CD4-positive, alpha-beta T cell treated with Interleukin-1 beta for 1 hour (primary cell): ENCODE data around the gene OR2F1.

ENCODE experiments used
- DNase-seq, 2 donors: peaks; one replicate each; pipeline ENCODE4 v3.0.0-alpha.2; 2020 to 2022

OR2F1 gene, protein sequence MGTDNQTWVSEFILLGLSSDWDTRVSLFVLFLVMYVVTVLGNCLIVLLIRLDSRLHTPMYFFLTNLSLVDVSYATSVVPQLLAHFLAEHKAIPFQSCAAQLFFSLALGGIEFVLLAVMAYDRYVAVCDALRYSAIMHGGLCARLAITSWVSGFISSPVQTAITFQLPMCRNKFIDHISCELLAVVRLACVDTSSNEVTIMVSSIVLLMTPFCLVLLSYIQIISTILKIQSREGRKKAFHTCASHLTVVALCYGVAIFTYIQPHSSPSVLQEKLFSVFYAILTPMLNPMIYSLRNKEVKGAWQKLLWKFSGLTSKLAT

DNA sequence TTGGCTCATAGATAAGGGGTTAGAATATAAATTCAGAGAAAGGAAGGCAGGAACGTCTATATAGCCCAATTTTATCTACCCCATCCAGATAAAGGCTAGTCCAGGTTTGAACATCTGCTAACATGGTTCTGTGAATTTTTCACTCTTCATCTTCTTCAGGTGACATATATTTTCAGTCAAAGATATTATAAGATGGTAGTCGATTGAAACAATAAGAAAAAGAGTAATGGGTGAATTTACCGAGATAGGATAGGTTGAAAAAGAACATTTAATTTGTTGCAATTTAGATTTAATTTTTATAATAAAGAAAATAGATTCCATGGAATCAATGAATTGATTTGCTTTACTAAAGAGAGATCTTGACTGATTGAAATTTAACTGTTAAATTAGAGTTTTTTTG lies at the start of gene OR2F1:
TSS of gene OR2F1 (plus strand) at position 301 of the 400 bp plus-strand sequence. CDS start 5,127 bp downstream, outside the sequence.
- no peak for DNase-seq

DNA sequence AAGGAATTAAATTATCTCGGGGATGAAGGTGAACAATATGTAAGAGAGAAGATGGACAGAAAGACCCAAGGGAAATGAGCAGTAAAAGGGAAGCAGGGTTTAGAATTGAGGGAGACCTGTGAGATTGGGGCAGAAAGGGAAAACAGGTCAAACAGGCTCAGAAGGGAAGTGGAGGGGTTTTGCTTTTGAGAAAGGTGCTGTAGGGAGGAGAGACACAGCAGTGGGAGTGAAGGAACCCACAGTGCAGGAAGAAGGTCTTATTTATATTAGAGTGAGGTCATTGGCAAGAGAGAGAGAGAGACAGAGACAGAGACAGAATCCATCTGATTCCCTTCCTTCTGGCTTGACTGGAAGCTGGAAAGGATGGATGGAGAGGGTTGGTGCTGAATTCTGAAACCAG lies 49.1 kb upstream of the OR2F1 start:
- DNase-seq: no peak

- no peak for DNase-seq
These were observed 48.5 kb upstream of the OR2F1 start for GRCh38 chr7:143906151-143906550.

- no peak for DNase-seq
These were observed 47.7 kb upstream of the OR2F1 start for GRCh38 chr7:143906895-143907294.

DNA sequence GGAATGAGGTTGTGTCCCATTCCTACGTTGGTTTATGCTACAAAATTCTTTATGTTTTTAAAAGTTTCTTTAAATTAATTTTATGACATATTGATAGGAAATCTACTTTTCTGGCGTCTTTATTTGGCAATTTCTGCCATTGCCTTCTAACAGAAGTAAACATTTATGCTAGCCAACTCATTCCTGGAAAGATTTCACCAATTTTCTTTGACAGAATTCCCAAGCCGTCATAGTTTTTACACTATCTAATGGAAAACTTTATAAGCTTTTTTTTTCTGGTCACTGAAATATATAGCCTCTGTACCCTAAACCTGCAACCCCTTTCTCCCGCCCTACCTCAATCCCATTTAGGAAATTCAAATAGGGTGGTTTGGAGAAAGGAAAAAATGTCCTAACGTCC lies 46.5 kb upstream of the OR2F1 start:
- no peak for DNase-seq

DNA sequence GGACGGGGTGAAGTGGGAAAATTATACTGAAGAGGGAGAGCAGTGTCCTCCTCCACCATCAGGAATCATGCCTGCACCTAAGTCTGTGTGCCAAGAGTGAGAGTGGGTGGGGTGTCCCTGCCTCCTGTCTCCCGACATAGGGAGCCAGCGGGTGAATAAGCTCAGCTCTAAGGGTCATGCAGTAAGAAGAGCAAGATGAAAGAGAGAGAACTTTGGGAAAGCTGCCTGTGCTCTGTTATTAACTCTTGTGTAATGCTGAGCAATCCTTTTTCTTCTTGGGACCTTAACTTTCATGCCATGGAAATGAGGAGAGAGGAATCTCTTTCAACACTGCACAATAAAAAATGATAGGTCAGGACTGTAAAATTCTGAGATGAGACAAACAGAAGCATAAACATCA lies 44.8 kb upstream of the OR2F1 start:
- DNase-seq: no peak

DNA sequence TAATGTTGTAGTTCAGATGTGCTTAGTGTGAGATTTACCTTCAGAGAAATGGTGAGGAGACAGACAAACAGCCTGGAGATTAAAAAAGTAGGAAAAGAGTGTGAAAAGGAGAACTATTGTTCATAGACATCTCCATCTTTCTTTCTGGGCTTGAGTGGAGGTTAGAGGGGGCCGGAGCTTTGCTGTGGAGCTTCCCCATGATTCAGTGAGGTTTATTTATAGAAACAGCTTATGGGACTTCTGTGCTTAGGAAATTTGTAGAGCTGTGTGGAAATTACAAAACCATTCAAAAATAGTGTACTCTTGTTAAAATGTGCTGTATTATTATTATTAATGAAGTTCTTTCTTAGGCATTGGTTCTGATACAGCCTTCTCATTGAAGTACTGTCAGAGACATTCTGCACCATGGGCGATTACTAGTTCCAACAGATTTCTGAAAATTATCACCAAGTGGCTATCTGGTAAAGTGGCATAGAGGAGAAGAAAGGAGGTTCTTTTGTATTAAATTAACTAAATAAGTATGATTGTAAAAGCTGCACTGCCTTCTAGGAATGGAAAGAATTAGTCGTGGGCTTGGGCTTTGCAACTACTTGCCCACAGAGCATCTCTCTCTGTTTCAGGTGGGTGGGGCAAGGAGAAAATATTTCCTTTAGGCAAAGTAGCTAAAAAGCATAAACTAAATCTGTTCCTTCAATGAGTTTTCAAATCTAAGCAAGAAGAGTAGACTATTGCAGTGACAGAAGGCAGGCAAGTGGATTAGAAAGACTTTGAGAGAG lies 44.0 kb upstream of the OR2F1 start:
- DNase-seq: no peak

- no peak for DNase-seq
These were observed 40.6 kb upstream of the OR2F1 start for GRCh38 chr7:143913945-143914615.

GRCh38 chr7:143914938-143915652 lies 39.5 kb upstream of the OR2F1 start:
- no peak for DNase-seq

- no peak for DNase-seq
These were observed 29.8 kb upstream of the OR2F1 start for GRCh38 chr7:143924851-143925250.

DNA sequence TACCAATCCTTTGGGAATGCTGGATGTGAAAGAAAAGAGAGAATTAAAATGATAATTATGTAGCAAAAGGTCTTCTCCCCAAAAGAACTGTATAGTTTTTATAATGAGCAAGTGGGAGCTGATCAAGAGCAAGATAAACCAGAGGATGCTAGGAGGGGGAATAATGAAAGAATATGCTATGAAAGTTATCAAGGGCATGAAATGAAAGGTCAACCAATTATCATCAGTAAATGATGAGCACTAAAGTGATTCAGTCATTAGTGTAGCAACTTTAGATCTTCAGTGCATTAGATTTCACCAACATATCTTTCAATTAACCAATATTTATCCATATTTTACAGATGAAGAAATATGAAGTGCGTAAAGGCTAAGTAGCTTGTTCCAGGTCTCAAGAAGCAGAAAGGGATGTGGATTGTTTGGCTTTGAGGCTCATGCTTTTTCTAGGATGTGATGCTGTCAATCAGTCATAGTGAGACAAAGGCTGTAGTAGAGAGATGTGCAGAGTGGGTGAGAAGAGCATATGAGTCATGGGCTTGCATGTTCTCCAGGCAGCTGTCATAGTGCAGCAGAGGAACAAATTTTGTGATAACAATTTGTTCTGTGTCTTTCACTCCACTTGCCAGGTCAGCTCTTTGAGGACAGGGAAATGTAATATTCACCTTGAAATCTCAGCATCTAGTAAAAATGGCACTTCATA lies 25.3 kb upstream of the OR2F1 start:
- no peak for DNase-seq

DNA sequence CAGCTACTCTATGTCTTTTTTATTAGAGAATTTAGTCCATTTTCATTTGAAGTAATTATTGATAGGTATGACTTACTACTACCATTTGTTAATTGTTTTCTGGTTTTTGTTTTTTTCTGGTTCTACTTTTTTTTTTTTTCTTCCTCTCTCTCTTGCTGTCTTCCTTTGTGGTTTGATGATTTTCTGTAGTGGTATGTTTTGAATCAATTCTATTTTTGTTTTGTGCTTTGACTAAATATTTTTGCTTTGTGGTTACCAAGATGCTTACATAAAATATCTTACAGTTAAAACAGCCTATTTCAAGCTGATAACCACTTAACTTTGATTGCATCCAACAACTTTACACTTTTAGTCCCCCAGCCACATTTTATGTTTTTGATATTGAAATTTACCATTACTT lies 22.9 kb upstream of the OR2F1 start:
- no peak for DNase-seq

DNA sequence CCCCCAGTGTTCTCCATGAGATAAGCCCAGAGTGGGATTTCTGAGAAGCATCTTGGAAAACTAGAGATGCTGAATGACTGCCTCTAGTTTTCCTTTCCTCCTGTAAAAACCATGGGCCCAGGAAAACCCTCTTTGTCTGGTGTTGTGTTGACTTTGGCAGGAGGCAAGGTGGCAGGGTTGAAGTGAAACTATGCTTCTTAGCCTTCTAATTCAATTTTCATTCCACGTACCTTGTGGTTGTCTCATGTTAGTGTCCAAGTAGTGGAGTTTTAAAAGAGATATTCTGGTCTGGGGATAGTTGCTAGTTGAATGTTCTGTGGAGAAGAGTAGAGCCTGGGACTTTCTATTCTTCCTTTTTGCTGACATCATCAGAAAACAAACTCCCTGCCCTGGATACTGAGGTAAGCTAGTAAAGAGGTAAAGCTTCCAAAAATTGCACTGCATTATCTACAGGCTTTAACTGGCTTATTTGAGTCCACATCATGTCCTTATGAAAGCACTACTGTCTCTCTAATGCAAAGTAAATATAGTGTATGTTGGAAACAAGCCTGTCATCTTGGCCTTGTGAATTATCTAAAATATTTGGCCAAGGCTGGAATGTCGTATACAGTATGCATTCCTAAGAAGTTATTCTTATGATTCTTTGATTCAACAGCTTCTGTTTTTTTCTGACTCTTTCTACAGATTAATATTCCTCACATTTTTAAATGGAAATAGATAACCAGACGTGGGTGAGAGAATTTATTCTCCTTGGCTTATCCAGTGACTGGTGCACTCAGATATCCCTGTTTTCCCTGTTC lies 19.9 kb upstream of the OR2F1 start, which contains the start of gene OR2F2:
TSS of gene OR2F2 (plus strand) at position 708 of the 800 bp plus-strand sequence. CDS start at position 708, 0 bp downstream.
- no peak for DNase-seq

- no peak for DNase-seq
These were observed 18.3 kb upstream of the OR2F1 start for GRCh38 chr7:143936087-143937009.

DNA sequence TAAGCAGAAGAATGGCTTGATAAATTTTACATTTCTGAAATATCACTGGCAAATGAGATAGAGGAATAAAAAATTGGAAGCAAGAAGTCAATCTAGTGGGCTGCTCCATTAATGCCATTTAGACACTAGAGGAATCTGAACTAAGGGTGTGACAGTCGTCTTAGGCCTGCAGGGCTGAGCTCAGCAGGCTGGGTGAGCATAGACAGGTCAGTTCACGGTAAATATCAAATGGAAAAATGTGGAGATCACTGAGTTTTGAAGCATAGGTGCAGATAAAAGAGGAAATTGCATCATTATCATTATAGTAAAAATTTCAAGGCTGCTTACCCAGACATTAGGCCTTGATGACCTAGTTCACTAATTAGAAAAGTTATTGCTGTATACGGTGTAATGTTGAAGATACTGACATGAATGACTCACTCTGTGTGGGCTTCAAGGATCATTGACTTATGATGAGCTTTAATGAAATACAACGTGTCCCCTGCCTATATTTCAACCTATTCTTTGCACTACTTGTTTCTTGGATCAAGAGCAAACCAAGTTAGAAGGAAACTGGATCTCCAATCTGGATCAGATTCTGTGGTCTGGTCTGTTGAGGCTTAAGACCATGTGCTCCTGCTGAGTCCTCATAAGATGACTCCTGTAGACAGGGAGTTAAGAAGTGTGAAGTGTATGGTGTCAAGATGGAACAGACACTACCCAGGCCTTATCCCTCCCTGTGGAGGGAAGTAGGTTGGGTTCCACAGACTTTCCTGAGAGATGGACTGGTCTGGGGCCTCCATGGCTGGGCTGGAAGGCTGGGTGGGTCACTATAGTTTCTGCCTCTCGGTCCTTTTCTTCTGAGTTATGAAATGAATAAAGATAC lies 16.0 kb upstream of the OR2F1 start:
- no peak for DNase-seq

DNA sequence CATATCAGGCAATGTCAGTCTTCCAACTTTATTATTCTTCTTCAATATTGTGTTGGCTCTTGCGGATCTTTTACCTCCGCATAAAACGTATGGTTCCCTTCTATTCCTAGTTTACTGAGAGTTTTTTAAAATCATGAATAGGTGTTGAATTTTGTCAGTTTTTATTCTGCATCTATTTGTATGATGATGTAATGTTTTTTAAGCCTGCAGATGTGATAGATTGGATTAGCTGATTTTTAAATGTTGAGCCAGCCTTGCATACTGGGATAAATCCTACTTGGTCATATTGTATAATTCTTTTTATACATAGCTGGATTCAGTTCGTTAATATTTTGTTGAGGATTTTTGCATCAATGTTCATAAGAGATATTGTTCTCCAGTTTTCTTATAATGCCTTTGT lies 9.2 kb upstream of the OR2F1 start:
- DNase-seq: no peak

- DNase-seq: no peak
These were observed 7.5 kb upstream of the OR2F1 start for GRCh38 chr7:143947111-143947510.

- no peak for DNase-seq
These were observed 5.9 kb upstream of the OR2F1 start for GRCh38 chr7:143948733-143949132.

DNA sequence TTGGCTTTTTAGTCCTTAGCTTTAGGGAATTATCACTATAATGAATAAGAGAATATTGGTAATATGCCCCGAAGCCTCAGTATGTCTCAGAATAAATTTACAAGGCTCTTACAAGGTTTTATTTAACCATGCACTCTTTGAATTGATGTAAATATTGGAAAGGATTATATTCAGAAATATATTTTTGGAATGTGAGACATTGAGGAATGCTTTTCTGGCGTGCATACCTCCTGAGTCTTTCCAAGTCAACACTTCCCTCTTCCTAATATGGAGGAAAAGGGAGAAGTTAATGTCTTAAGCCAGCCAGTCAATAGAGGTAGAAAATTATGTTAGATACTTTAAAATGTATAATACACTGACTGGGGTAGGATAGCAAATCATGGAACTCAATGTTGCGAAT lies 1.2 kb upstream of the OR2F1 start:
- DNase-seq: no peak
